Measurements from ENCODE around the gene STK40. TPM values are rescaled to one million over a fixed set of nuclear protein-coding genes. Genes with fewer than 3 reads are reported as not detected.

Gene STK40
- total RNA-seq, 2 donors from 2014 or later = 30.8 to 111 TPM

DNA sequence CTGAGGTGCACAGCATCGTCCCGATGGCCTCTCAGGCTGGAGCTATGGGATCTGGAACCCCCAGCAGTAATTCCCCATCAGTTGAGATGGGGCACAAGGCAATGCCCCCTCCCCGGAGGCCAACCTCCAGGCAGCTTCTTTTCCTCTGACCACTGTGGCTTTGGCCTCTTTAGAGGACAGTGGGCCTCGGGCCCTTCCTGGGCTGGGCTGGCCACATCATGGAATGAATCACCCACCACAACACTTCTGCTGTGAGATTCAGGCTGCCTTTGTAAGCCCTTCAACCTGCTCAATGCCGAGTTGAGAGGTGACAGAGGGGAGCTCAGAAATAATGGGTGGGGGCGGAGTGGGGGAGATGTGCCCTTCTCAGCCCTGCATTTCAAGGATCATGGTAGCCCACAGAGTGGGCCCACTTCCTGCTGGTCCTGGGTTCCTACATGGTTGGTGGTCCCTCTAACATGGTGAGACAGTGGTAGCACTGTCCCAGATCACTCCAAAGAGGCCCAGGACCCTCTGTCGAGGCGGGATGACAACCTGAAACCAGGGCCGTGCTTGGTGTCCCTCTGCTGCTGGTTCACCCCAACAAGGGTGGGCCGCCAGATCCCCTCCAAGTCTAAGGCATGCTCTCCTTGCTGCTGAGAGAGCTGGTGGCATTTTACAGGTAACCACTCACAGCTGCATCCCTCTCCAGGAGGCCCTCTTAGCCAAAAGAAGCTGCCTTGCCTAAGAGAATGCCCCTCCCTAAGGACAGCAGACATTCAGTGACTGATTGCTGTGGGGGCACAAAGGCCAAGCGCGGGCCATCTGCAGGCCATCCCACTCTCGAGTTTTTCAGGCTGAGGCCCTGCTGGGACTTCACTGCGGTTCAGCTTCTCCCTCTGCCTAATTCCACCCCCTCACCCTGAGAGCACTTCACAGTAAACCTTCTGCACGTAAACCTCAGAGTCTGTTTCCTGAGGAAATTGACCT, 32.5 kb downstream of the STK40 start:
- no peaks in the 10 kb centered on the region for H3K27me3 ChIP-seq (replicated peaks; ENCODE audit: insufficient read depth)
- peaks cover 11 to 22% of the 10 kb centered on the region in 2 donors for H3K36me3 ChIP-seq
- 84% methylated on average over 15 of the region's 15 CpGs for WGBS
- no peak overlapping the region for H3K4me3 ChIP-seq
- no peak for DNase-seq (ENCODE audit: low spot score)
- H3K27ac ChIP-seq = no peak overlapping the region
- TF ChIP-seq, protein P1, sequence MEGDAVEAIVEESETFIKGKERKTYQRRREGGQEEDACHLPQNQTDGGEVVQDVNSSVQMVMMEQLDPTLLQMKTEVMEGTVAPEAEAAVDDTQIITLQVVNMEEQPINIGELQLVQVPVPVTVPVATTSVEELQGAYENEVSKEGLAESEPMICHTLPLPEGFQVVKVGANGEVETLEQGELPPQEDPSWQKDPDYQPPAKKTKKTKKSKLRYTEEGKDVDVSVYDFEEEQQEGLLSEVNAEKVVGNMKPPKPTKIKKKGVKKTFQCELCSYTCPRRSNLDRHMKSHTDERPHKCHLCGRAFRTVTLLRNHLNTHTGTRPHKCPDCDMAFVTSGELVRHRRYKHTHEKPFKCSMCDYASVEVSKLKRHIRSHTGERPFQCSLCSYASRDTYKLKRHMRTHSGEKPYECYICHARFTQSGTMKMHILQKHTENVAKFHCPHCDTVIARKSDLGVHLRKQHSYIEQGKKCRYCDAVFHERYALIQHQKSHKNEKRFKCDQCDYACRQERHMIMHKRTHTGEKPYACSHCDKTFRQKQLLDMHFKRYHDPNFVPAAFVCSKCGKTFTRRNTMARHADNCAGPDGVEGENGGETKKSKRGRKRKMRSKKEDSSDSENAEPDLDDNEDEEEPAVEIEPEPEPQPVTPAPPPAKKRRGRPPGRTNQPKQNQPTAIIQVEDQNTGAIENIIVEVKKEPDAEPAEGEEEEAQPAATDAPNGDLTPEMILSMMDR (IDR thresholded peaks at IDR 0.05) = no peak
- TF ChIP-seq POLR2AphosphoS5 (IDR thresholded peaks at IDR 0.05) (no peak), POLR2A (IDR thresholded peaks at IDR 0.05) (no peak)
- H3K9me3 ChIP-seq = no peaks in the 10 kb centered on the region
- no peaks in the 10 kb centered on the region for H3K4me1 ChIP-seq (replicated peaks)
- intact Hi-C loops (cut with DNase I) = no loop called here

- no peak overlapping the region for H3K27ac ChIP-seq
- H3K27me3 ChIP-seq (replicated peaks; ENCODE audit: insufficient read depth) = no peaks in the 10 kb centered on the region
- WGBS = 84% methylated on average over 13 of the region's 13 CpGs
- H3K36me3 ChIP-seq = peaks cover 13 to 22% of the 10 kb centered on the region in 2 donors
- DNase-seq (ENCODE audit: low spot score) = no peak
- H3K9me3 ChIP-seq = no peaks in the 10 kb centered on the region
- intact Hi-C loops (cut with DNase I) = no loop called here
- TF ChIP-seq POLR2A (IDR thresholded peaks at IDR 0.05) = no peak
- TF ChIP-seq, protein P1 (IDR thresholded peaks at IDR 0.05) = no peak
- no peak for TF ChIP-seq POLR2AphosphoS5 (IDR thresholded peaks at IDR 0.05)
- H3K4me3 ChIP-seq = no peak overlapping the region
- no peaks in the 10 kb centered on the region for H3K4me1 ChIP-seq (replicated peaks)
These were observed 33.4 kb downstream of the STK40 start for GRCh38 chr1:36352125-36352909.

- Histone ChIP-seq H3K27me3 (replicated peaks; ENCODE audit: insufficient read depth) (no peaks in the 10 kb centered on the region), H3K36me3 (peaks cover 13 to 22% of the 10 kb centered on the region in 2 donors), H3K27ac (peak overlapping the region; percentile 17 to 34), H3K4me1 (replicated peaks) (no peaks in the 10 kb centered on the region), H3K4me3 (no peak overlapping the region), H3K9me3 (no peaks in the 10 kb centered on the region)
- WGBS = 56% methylated on average over 14 of the region's 14 CpGs
- no peak for DNase-seq (ENCODE audit: low spot score)
- intact Hi-C loops (cut with DNase I) = no loop called here
- TF ChIP-seq, protein P1 (IDR thresholded peaks at IDR 0.05) = no peak
- no peak for TF ChIP-seq POLR2A (IDR thresholded peaks at IDR 0.05)
- TF ChIP-seq POLR2AphosphoS5 (IDR thresholded peaks at IDR 0.05) = no peak
These were observed 34.3 kb downstream of the STK40 start for GRCh38 chr1:36351227-36351977.

DNA sequence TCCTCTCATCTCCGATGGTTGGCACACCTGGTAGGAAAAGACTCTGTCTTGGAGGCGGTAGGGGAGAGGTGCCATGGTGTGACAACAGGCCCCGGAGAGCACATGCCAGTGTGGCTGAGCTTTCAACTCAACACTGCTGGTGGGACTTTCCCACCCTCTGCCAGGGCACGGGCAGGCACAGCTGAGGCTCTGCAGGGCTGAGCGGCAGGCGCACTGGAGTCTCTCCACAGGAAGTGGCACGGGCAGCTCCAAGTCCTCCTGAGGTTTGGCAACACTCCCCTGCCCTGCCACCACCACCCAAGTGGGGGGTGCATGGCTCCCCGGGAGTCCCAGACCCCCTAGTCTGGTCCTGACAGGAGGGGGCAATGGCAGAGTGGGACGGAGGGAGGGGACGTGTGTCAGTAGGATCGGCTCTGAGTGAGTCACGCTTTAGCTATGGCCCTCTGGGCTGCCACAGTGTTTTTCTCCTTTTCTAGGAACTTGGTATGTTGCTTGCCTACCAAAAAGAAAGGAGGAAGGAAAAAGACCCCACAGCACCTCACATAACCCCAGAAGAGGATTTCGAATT, 35.0 kb downstream of the STK40 start:
- H3K27ac ChIP-seq = peak overlapping the region; percentile 17 to 34
- intact Hi-C loops (cut with DNase I) = no loop called here
- no peaks in the 10 kb centered on the region for H3K27me3 ChIP-seq (replicated peaks; ENCODE audit: insufficient read depth)
- DNase-seq (ENCODE audit: low spot score) = no peak
- TF ChIP-seq POLR2AphosphoS5 (IDR thresholded peaks at IDR 0.05) (no peak), POLR2A (IDR thresholded peaks at IDR 0.05) (no peak)
- TF ChIP-seq, protein P1 (IDR thresholded peaks at IDR 0.05) = no peak
- no peak overlapping the region for H3K4me3 ChIP-seq
- peaks cover 13 to 22% of the 10 kb centered on the region in 2 donors for H3K36me3 ChIP-seq
- no peaks in the 10 kb centered on the region for H3K4me1 ChIP-seq (replicated peaks)
- no peaks in the 10 kb centered on the region for H3K9me3 ChIP-seq
- WGBS = 37% methylated on average over 13 of the region's 13 CpGs
